Neural progenitor cell (in vitro differentiated cells): ENCODE results near the gene KCNK3. TPM values are rescaled to one million over a fixed set of nuclear protein-coding genes. Genes with fewer than 3 reads are reported as not detected.

Source experiments
- DNase-seq: peaks from one replicate; pipeline ENCODE4 v3.0.0-alpha.2; 2016; ENCODE audit warnings: low spot score
- H2AFZ ChIP-seq: fragments of 200-600 bp; sonication (generic); replicated peaks from 2 replicates; pipeline ENCODE4 v1.6.1; 2016; ENCODE audit warnings: antibody characterized with exemption
- H3F3A ChIP-seq: fragments of 200-600 bp; sonication (generic); 2 replicates; pipeline ENCODE4 v1.6.1; 2016; ENCODE audit warnings: antibody characterized with exemption, low read depth
- H3K27ac ChIP-seq: fragments of 200-600 bp; sonication (generic); 2 replicates; pipeline ENCODE4 v1.5.1; 2016; ENCODE audit warnings: mild to moderate bottlenecking
- H3K27me3 ChIP-seq: fragments of 200-600 bp; sonication (generic); 2 replicates; pipeline ENCODE4 v1.6.1; 2016; ENCODE audit warnings: mild to moderate bottlenecking, moderate library complexity
- H3K36me3 ChIP-seq: fragments of 200-600 bp; sonication (generic); 2 replicates; pipeline ENCODE4 v1.5.1; 2016
- H3K4me1 ChIP-seq: fragments of 200-600 bp; sonication (generic); 2 replicates; pipeline ENCODE4 v1.6.1; 2016; ENCODE audit warnings: mixed run types
- H3K4me2 ChIP-seq: fragments of 200-600 bp; sonication (generic); 2 replicates; pipeline ENCODE4 v1.6.1; 2016
- H3K4me3 ChIP-seq: fragments of 200-600 bp; sonication (generic); 2 replicates; pipeline ENCODE4 v1.5.1; 2016
- H3K79me2 ChIP-seq: fragments of 200-600 bp; sonication (generic); 2 replicates; pipeline ENCODE4 v1.6.1; 2016; ENCODE audit warnings: low read depth
- H3K9ac ChIP-seq: fragments of 200-600 bp; sonication (generic); 2 replicates; pipeline ENCODE4 v1.6.1; 2016
- H3K9me3 ChIP-seq: fragments of 200-600 bp; sonication (generic); 2 replicates; pipeline ENCODE4 v1.5.1; 2016; ENCODE audit warnings: low read depth
- H4K20me1 ChIP-seq: fragments of 200-600 bp; sonication (generic); 2 replicates; pipeline ENCODE4 v1.6.1; 2016; ENCODE audit warnings: low read depth
- H3K27ac Mint-ChIP-seq: 3 replicates; pipeline ENCODE4 v1.8.0; 2021; ENCODE audit warnings: mixed read lengths
- H3K27me3 Mint-ChIP-seq: 2 replicates; pipeline ENCODE4 v1.8.0; 2022; ENCODE audit warnings: low read depth, mild to moderate bottlenecking, inconsistent platforms, moderate library complexity, mixed read lengths; ENCODE audit not compliant: insufficient read depth
- H3K36me3 Mint-ChIP-seq: 3 replicates; pipeline ENCODE4 v1.8.0; 2021; ENCODE audit warnings: mixed read lengths
- H3K4me1 Mint-ChIP-seq: 3 replicates; pipeline ENCODE4 v1.8.0; 2021; ENCODE audit warnings: mixed read lengths
- H3K4me3 Mint-ChIP-seq: 3 replicates; pipeline ENCODE4 v1.8.0; 2021; ENCODE audit warnings: mild to moderate bottlenecking, moderate library complexity, mixed read lengths
- H3K9me3 Mint-ChIP-seq: 3 replicates; pipeline ENCODE4 v1.8.0; 2020; ENCODE audit warnings: mixed read lengths
- CTCF ChIP-seq: fragments of 200-600 bp; sonication (generic); IDR thresholded peaks from 2 replicates; pipeline ENCODE4 v1.5.1; 2017; ENCODE audit warnings: antibody characterized with exemption, mild to moderate bottlenecking
- EZH2 ChIP-seq: fragments of 200-600 bp; sonication (generic); IDR thresholded peaks from 2 replicates; pipeline ENCODE4 v1.6.1; 2017; ENCODE audit warnings: antibody characterized with exemption, mild to moderate bottlenecking, moderate library complexity
- EZH2phosphoT487 ChIP-seq: fragments of 200-600 bp; sonication (generic); IDR thresholded peaks from 2 replicates; pipeline ENCODE4 v1.6.1; 2017; ENCODE audit warnings: antibody characterized with exemption
- total RNA-seq: library from RNA; depleted of rRNA; stranded (reverse); fragments of >200 nt; gene quantifications from 2 replicates; pipeline ENCODE4 v1.2.3, GENCODE V29; 2015; ENCODE audit warnings: low replicate concordance

The KCNK3 gene
- total RNA-seq, 1 donor from 2014 or later, result not detected

DNA sequence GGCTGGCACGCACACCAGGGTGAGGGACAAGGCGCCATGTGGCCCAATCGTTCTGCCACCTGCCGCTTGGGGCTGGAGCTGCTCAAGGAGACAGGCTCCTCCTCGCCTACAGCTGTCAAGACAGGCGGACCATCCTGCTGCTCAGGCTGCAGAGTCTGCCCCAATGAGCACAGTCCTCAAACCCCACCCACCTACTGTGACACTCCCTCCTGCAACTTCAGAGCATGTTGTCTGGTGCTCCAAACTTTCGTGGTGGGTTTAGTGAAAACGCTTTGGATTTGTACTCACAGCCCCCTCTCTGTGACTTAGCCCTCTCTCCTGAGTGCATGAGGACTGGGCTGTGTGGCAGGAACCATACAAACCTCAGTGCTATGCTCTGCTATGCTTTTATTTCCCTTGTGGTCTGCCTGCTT lies 48.4 kb downstream of the KCNK3 start:
- H3K4me3 Mint-ChIP-seq, result peak overlapping the region; percentile 16
- no peak overlapping the region for H3K27ac Mint-ChIP-seq
- no peaks in the 10 kb centered on the region for H3F3A ChIP-seq
- H3K36me3 Mint-ChIP-seq, result no peaks in the 10 kb centered on the region
- H3K4me1 ChIP-seq, result no peaks in the 10 kb centered on the region
- peak; percentile 51 for DNase-seq
- H3K79me2 ChIP-seq, result no peaks in the 10 kb centered on the region
- H3K4me1 Mint-ChIP-seq, result peaks cover 29% of the 10 kb centered on the region
- no peaks in the 10 kb centered on the region for H3K9me3 Mint-ChIP-seq
- H3K27ac ChIP-seq, result no peak overlapping the region
- no peak overlapping the region for H3K9ac ChIP-seq
- H3K4me3 ChIP-seq, result no peak overlapping the region
- H2AFZ ChIP-seq, result no peak overlapping the region
- peaks cover 28% of the 10 kb centered on the region for H3K27me3 Mint-ChIP-seq
- TF ChIP-seq CTCF, result no peak
- TF ChIP-seq EZH2, result no peak
- no peak for TF ChIP-seq EZH2phosphoT487
- no peaks in the 10 kb centered on the region for H3K9me3 ChIP-seq
- no peaks in the 10 kb centered on the region for H3K36me3 ChIP-seq
- H3K27me3 ChIP-seq, result no peaks in the 10 kb centered on the region
- no peak overlapping the region for H3K4me2 ChIP-seq
- no peaks in the 10 kb centered on the region for H4K20me1 ChIP-seq

DNA sequence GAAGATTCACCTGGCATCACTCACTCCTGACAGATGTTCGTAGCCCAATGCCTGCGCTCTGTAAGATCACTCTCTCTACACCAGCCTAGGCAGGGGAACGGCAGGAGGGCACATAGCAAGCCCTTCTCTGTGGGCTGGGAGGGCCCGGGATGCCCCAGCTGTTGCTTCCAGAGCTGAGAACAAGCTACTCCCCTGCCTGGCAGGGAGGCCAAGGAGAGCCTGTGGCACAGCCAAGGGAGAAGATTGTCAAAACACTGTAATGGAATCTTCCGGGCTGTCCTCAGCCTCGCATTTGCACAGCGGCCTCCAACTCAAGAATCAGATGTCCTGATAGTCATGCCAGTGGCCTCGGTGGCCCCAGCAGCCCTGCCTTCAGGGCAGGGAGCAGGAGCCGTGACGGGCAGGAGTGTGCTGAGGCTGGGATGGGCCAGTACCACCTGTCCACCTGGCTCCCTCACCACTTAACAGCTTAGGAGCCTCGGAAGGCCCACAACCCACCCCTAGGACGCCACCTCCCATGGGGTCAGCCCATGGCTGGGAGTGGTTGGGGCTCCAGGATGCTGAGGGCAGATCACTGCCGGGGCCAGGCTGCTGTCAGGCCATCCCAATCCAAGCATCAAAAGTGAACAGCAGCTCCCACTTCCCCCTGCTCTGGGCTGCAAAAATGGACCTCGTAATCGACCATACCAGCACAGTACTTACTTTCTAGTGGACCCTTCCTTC lies 49.7 kb downstream of the KCNK3 start:
- Mint-ChIP-seq H3K27ac (no peak overlapping the region), H3K36me3 (no peaks in the 10 kb centered on the region), H3K27me3 (peaks cover 28% of the 10 kb centered on the region), H3K9me3 (no peaks in the 10 kb centered on the region), H3K4me1 (peaks cover 18% of the 10 kb centered on the region), H3K4me3 (no peak overlapping the region)
- no peaks in the 10 kb centered on the region for H4K20me1 ChIP-seq
- H3K9ac ChIP-seq, result no peak overlapping the region
- no peak overlapping the region for H3K4me2 ChIP-seq
- DNase-seq, result no peak
- no peaks in the 10 kb centered on the region for H3K79me2 ChIP-seq
- H3F3A ChIP-seq, result no peaks in the 10 kb centered on the region
- H3K36me3 ChIP-seq, result no peaks in the 10 kb centered on the region
- no peak overlapping the region for H3K4me3 ChIP-seq
- no peak for TF ChIP-seq CTCF
- TF ChIP-seq EZH2, result no peak
- no peak for TF ChIP-seq EZH2phosphoT487
- no peaks in the 10 kb centered on the region for H3K9me3 ChIP-seq
- H2AFZ ChIP-seq, result no peak overlapping the region
- H3K4me1 ChIP-seq, result no peaks in the 10 kb centered on the region
- H3K27me3 ChIP-seq, result peaks cover 11% of the 10 kb centered on the region
- H3K27ac ChIP-seq, result no peak overlapping the region

DNA sequence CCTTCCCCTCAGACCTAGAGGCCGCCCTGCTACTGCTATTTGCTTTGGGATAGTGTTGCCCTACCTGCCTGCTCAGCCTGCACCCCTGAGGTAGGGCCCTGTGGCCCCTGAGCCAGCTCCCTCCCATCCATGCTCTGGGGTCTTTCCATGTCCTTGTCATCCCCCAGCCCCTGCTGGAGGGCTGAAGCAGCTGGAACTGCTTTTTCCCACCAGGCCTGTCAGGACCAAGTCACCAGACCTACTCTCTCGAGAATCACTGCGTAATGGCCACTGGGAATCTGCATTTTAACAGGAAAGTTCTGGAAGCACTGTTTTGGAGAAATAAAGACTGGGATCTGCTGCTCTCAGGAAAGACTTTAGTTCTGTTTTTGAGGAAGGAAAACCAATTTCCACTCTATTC lies 51.3 kb downstream of the KCNK3 start:
- no peak for DNase-seq
- Histone ChIP-seq H3K27me3 (peaks cover 17% of the 10 kb centered on the region), H3K9me3 (no peaks in the 10 kb centered on the region), H3K4me1 (no peaks in the 10 kb centered on the region), H2AFZ (no peak overlapping the region), H3K4me2 (no peak overlapping the region), H4K20me1 (no peaks in the 10 kb centered on the region), H3K9ac (no peak overlapping the region), H3F3A (no peaks in the 10 kb centered on the region), H3K79me2 (no peaks in the 10 kb centered on the region), H3K27ac (no peak overlapping the region), H3K4me3 (no peak overlapping the region), H3K36me3 (no peaks in the 10 kb centered on the region)
- H3K4me3 Mint-ChIP-seq, result no peak overlapping the region
- TF ChIP-seq CTCF (no peak), EZH2 (no peak), EZH2phosphoT487 (no peak)
- no peaks in the 10 kb centered on the region for H3K36me3 Mint-ChIP-seq
- H3K27ac Mint-ChIP-seq, result peak overlapping the region; percentile 58
- no peaks in the 10 kb centered on the region for H3K9me3 Mint-ChIP-seq
- peaks cover 15% of the 10 kb centered on the region for H3K4me1 Mint-ChIP-seq
- peaks cover 26% of the 10 kb centered on the region for H3K27me3 Mint-ChIP-seq
